ENCODE data around the gene GRM7. TPM values are rescaled to one million over a fixed set of nuclear protein-coding genes. Genes with fewer than 3 reads are reported as not detected.

GRM7 gene
- total RNA-seq, 1 experiment from 2014 or later, result 0.28 TPM

DNA sequence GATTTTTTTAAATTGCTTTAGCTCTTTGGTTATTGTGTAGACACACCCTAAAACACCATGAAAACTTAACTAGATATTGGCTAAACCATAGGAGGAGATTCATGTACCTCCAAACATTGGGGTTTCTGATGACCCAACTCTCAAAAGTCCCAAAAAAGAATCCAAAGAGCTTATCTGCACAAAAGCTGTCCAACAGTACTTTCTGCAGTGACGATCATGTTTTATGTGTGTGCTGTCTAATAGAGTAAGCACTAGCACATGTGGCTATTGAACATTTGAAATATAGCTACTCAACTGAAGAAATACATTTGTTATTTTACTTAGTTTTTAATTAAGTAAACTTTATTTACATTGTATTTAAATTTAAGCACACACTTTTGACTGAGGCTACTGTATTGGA is 822.5 kb downstream of the GRM7 start:
- H3K27me3 ChIP-seq (ENCODE audit: insufficient read depth, low read length), result no peaks in the 10 kb centered on the region
- H3K79me2 ChIP-seq (ENCODE audit: insufficient read depth, low read length), result no peaks in the 10 kb centered on the region
- H3K36me3 Mint-ChIP-seq (ENCODE audit: insufficient read depth in 1 of 3, low read depth in 3 of 3), result peaks cover 2 to 12% (median 7%) of the 10 kb centered on the region in 3 experiments; a peak in 6 of 7 replicates
- H3K56ac ChIP-seq (ENCODE audit: insufficient read length, low read depth, low read length), result no peak overlapping the region
- WGBS (ENCODE audit: extremely low coverage, insufficient read length, low lambda C conversion rate), result no CpG with 5 or more reads among the region's 1 CpG
- H2AK5ac ChIP-seq (ENCODE audit: insufficient read length, low read length), result no peak overlapping the region
- H3T11ph ChIP-seq (ENCODE audit: low read length), result no peak overlapping the region
- no peak overlapping the region for H4K91ac ChIP-seq (ENCODE audit: insufficient read length, low read depth, low read length)
- no peak overlapping the region for H3K23ac ChIP-seq (ENCODE audit: insufficient read length, low read depth, low read length)
- no peaks in the 10 kb centered on the region for H3K23me2 ChIP-seq (ENCODE audit: insufficient read length, low read depth, low read length, poor library complexity, severe bottlenecking)
- H2BK15ac ChIP-seq (ENCODE audit: low read depth, low read length), result no peak overlapping the region
- no peaks in the 10 kb centered on the region for H3K79me1 ChIP-seq (ENCODE audit: insufficient read depth, low read depth, low read length, poor library complexity, severe bottlenecking)
- no peak overlapping the region for H2BK12ac ChIP-seq (ENCODE audit: insufficient read length, low read depth, low read length)
- peaks cover 6 to 11% of the 10 kb centered on the region in 2 experiments; a peak in 4 of 5 replicates for H3K9me3 Mint-ChIP-seq
- H2BK5ac ChIP-seq (ENCODE audit: insufficient read length, low read length), result no peak overlapping the region
- TF ChIP-seq, protein P1, sequence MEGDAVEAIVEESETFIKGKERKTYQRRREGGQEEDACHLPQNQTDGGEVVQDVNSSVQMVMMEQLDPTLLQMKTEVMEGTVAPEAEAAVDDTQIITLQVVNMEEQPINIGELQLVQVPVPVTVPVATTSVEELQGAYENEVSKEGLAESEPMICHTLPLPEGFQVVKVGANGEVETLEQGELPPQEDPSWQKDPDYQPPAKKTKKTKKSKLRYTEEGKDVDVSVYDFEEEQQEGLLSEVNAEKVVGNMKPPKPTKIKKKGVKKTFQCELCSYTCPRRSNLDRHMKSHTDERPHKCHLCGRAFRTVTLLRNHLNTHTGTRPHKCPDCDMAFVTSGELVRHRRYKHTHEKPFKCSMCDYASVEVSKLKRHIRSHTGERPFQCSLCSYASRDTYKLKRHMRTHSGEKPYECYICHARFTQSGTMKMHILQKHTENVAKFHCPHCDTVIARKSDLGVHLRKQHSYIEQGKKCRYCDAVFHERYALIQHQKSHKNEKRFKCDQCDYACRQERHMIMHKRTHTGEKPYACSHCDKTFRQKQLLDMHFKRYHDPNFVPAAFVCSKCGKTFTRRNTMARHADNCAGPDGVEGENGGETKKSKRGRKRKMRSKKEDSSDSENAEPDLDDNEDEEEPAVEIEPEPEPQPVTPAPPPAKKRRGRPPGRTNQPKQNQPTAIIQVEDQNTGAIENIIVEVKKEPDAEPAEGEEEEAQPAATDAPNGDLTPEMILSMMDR (conservative IDR thresholded peaks at IDR 0.05), result no peak
- no peaks in the 10 kb centered on the region for H3K27me3 Mint-ChIP-seq (ENCODE audit: low read depth)
- H3K4me3 Mint-ChIP-seq, result no peak overlapping the region
- no peak overlapping the region for H3K18ac ChIP-seq (ENCODE audit: insufficient read length, low read depth, low read length)
- no peak overlapping the region for H2BK20ac ChIP-seq (ENCODE audit: low read depth, low read length, poor library complexity, severe bottlenecking)
- no peak overlapping the region for H3K4me2 ChIP-seq (ENCODE audit: insufficient read depth, insufficient read length, low read length)
- H3K4ac ChIP-seq (ENCODE audit: low read depth, low read length), result no peak overlapping the region
- peak overlapping the region; percentile 79 to 82 (median 80); a peak in 5 of 7 replicates for H3K27ac Mint-ChIP-seq
- no peak for DNase-seq
- H3K4me1 Mint-ChIP-seq, result peaks cover 19 to 22% of the 10 kb centered on the region in 2 experiments
- H3K4me1 ChIP-seq (ENCODE audit: insufficient read depth, low read length), result peaks cover 2% of the 10 kb centered on the region; the same call in 1 of the 2 replicates
- no peak overlapping the region for H2AFZ ChIP-seq (ENCODE audit: low read length)
- no peaks in the 10 kb centered on the region for H3K9me3 ChIP-seq (ENCODE audit: control insufficient read depth, low read depth, low read length)
- no peak overlapping the region for H4K5ac ChIP-seq (ENCODE audit: insufficient read length, low read depth, low read length)
- no peak overlapping the region; the same call in 1 of the 2 replicates for H3K14ac ChIP-seq (ENCODE audit: insufficient read depth, low read length)
- peak overlapping the region; percentile 94 for H3K27ac ChIP-seq (ENCODE audit: insufficient read length, low read depth, low read length)
- H4K20me1 ChIP-seq (ENCODE audit: control insufficient read depth, insufficient read depth, insufficient read length), result no peaks in the 10 kb centered on the region
- no peak overlapping the region for H3K9ac ChIP-seq (ENCODE audit: extremely low read depth, insufficient read length, low read length)
- H2BK120ac ChIP-seq (ENCODE audit: low read depth, low read length, poor library complexity, severe bottlenecking), result no peak overlapping the region
- no peak overlapping the region for H4K8ac ChIP-seq (replicated peaks; ENCODE audit: insufficient read length, low read depth, low read length)
